ENCODE data around the gene ENAH. TPM values are rescaled to one million over a fixed set of nuclear protein-coding genes. Genes with fewer than 3 reads are reported as not detected.
A peak's percentile ranks its signal among the peaks of the same experiment; 100 is the strongest.

ENAH gene
- total and polyA plus RNA-seq, 2 experiments from 2014 or later: 46.4 to 124 TPM

DNA sequence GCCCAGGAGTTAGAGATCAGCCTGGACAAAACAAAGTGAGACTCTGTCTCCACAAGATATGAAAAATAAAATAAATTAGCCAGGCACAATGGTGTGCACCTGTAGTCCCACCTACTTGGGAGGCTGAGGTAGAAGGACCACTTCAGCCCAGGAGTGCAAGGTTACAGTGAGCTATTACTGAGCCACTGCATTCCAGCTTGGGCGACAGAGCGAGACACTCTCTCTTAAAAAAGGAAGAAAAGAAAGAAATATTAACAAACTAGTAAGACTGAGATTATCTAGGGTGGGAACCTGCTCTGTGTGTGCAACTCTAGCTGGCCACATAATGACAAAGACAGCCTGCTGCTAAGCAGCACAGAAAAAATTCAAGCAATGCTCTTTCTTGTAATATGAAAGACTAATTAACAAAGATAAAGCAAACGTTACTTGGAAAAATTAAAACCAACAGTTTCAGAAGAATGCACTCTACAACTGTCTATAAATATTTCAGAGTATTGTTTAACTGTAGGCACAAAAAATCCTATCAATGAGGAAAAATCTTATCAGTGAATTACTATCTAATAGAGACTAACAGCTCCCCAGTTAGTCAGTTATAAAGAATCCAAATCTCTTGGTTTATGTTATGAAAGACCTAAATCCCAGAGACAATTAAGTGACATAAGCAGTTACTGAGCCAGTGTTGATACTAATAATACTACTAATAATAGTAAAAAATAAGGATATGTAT lies 74.5 kb downstream of the ENAH start:
- H3K4me3 ChIP-seq: no peak overlapping the region
- DNase-seq (ENCODE audit: low read depth in 1 of 2, low spot score in 1 of 2): no peak
- no peaks in the 10 kb centered on the region for H3K27me3 ChIP-seq
- H3K27ac ChIP-seq: peak overlapping the region; percentile 64
- no peaks in the 10 kb centered on the region for H3K9me3 ChIP-seq (ENCODE audit: low read depth)
- TF ChIP-seq, protein P1, sequence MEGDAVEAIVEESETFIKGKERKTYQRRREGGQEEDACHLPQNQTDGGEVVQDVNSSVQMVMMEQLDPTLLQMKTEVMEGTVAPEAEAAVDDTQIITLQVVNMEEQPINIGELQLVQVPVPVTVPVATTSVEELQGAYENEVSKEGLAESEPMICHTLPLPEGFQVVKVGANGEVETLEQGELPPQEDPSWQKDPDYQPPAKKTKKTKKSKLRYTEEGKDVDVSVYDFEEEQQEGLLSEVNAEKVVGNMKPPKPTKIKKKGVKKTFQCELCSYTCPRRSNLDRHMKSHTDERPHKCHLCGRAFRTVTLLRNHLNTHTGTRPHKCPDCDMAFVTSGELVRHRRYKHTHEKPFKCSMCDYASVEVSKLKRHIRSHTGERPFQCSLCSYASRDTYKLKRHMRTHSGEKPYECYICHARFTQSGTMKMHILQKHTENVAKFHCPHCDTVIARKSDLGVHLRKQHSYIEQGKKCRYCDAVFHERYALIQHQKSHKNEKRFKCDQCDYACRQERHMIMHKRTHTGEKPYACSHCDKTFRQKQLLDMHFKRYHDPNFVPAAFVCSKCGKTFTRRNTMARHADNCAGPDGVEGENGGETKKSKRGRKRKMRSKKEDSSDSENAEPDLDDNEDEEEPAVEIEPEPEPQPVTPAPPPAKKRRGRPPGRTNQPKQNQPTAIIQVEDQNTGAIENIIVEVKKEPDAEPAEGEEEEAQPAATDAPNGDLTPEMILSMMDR (IDR thresholded peaks at IDR 0.05; ENCODE audit: low read depth, low read length): no peak
- H3K4me1 ChIP-seq (ENCODE audit: low read depth): peaks cover 61% of the 10 kb centered on the region
- no peaks in the 10 kb centered on the region for H3K36me3 ChIP-seq

DNA sequence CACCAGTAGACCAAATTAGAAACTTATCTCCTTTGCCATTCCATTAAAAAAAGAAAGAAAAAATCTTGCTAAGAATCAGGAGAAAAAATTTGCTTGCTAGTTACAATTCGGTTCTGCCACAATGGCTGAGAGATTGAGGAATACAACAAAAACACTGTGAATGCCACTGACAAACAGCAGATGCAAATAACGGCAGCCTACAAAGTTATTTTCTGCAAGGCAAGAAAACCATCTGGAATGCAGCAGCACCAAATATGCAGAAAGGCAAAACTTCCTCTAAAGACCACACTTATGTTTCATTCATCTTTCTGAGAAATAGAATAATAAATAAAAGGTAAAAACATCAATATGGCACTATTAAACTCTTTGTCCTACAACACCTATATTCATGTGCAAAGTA lies 75.7 kb downstream of the ENAH start:
- no peak overlapping the region for H3K4me3 ChIP-seq
- no peaks in the 10 kb centered on the region for H3K36me3 ChIP-seq
- H3K27ac ChIP-seq: peak overlapping the region; percentile 56
- TF ChIP-seq, protein P1 (IDR thresholded peaks at IDR 0.05; ENCODE audit: low read depth, low read length): no peak
- H3K9me3 ChIP-seq (ENCODE audit: low read depth): no peaks in the 10 kb centered on the region
- peaks cover 56% of the 10 kb centered on the region for H3K4me1 ChIP-seq (ENCODE audit: low read depth)
- H3K27me3 ChIP-seq: no peaks in the 10 kb centered on the region
- no peak for DNase-seq (ENCODE audit: low read depth in 1 of 2, low spot score in 1 of 2)

DNA sequence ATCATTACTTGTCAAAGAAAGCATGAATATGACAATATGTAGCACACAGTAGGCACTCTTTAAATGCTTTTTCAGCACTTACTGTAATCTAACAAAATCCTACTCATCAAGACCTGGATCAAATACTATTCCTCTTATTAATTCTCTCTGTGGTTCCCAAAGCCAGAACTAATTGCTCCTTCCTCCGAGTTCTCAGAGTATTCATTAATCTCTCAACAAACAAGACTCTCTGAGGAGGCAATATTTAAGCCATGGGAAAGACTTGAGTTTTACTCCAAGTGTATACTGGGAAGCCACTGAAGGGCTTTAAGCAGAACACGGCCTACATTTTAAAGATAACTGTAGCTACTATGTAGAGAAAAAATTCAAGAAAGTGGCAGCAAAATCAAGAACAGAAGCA lies 79.7 kb downstream of the ENAH start:
- H3K36me3 ChIP-seq: no peaks in the 10 kb centered on the region
- TF ChIP-seq, protein P1 (IDR thresholded peaks at IDR 0.05; ENCODE audit: low read depth, low read length): no peak
- peak overlapping the region; percentile 50 for H3K27ac ChIP-seq
- DNase-seq (ENCODE audit: low read depth in 1 of 2, low spot score in 1 of 2): no peak
- no peak overlapping the region for H3K4me3 ChIP-seq
- H3K4me1 ChIP-seq (ENCODE audit: low read depth): peaks cover 31% of the 10 kb centered on the region
- H3K27me3 ChIP-seq: no peaks in the 10 kb centered on the region
- H3K9me3 ChIP-seq (ENCODE audit: low read depth): no peaks in the 10 kb centered on the region

GRCh38 chr1:225572422-225572821 lies 80.5 kb downstream of the ENAH start:
- TF ChIP-seq, protein P1 (IDR thresholded peaks at IDR 0.05; ENCODE audit: low read depth, low read length): peak; percentile 31
- no peaks in the 10 kb centered on the region for H3K36me3 ChIP-seq
- peak in 1 of 2 donors; percentile 60 for DNase-seq (ENCODE audit: low read depth in 1 of 2, low spot score in 1 of 2)
- no peaks in the 10 kb centered on the region for H3K9me3 ChIP-seq (ENCODE audit: low read depth)
- H3K4me1 ChIP-seq (ENCODE audit: low read depth): peaks cover 28% of the 10 kb centered on the region
- H3K4me3 ChIP-seq: no peak overlapping the region
- no peak overlapping the region for H3K27ac ChIP-seq
- no peaks in the 10 kb centered on the region for H3K27me3 ChIP-seq

GRCh38 chr1:225567789-225568188 lies 85.1 kb downstream of the ENAH start:
- no peaks in the 10 kb centered on the region for H3K9me3 ChIP-seq (ENCODE audit: low read depth)
- peak in 1 of 2 donors; percentile 32 for DNase-seq (ENCODE audit: low read depth in 1 of 2, low spot score in 1 of 2)
- no peak overlapping the region for H3K4me3 ChIP-seq
- peaks cover 24% of the 10 kb centered on the region for H3K4me1 ChIP-seq (ENCODE audit: low read depth)
- no peak overlapping the region for H3K27ac ChIP-seq
- TF ChIP-seq, protein P1 (IDR thresholded peaks at IDR 0.05; ENCODE audit: low read depth, low read length): peak; percentile 21
- peaks cover 6% of the 10 kb centered on the region for H3K36me3 ChIP-seq
- no peaks in the 10 kb centered on the region for H3K27me3 ChIP-seq
